Measurements from ENCODE around the gene DGKZ.

The DGKZ gene

DNA sequence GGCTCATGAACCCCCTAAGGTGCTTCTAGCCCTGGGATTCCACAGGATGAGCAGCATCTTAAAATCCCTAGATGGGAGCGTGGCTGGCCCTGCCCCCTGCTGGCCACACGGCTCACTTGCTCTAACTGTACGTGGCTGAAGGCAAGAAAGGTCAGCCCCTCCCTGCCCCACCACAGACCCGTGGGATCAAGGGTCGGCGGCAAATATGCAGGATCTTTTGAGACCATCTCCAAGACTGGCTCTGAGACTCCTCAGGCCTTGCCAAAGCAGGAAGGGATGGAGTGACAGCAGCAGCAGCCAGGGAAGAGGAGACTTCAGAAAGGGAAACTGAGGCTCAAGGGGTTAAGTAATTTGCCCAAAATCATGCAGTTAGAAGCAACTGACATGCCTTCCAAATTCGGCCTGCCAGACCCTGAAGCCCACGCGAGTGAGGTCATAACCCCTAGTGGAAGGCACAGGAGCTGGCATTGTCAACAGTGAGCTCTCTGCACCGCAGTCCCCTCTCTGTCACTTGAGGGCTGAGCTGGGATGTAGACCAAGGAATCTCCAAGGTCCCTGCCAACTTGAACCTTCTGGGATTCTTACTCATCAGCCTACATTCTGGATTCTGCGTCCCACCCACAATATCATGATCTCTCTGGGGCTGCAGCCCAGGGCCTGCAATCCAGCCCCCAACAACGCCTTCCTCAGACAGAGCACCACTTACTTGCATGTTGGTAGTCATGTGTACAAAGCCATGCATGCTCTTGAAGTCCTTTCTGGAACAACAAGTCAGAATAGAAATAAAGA is 38.4 kb upstream of the DGKZ start:
- TF ChIP-seq, protein P1, sequence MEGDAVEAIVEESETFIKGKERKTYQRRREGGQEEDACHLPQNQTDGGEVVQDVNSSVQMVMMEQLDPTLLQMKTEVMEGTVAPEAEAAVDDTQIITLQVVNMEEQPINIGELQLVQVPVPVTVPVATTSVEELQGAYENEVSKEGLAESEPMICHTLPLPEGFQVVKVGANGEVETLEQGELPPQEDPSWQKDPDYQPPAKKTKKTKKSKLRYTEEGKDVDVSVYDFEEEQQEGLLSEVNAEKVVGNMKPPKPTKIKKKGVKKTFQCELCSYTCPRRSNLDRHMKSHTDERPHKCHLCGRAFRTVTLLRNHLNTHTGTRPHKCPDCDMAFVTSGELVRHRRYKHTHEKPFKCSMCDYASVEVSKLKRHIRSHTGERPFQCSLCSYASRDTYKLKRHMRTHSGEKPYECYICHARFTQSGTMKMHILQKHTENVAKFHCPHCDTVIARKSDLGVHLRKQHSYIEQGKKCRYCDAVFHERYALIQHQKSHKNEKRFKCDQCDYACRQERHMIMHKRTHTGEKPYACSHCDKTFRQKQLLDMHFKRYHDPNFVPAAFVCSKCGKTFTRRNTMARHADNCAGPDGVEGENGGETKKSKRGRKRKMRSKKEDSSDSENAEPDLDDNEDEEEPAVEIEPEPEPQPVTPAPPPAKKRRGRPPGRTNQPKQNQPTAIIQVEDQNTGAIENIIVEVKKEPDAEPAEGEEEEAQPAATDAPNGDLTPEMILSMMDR (conservative IDR thresholded peaks at IDR 0.05; ENCODE audit: low read depth): peak; percentile 89
- ChIA-PET POLR2A (ENCODE audit: low non-redundant PET) (interaction anchor here (0.7 to 1.7 kb wide), 2 partner anchors 66 to 69 kb away, joined by 4 read pairs; no protein-coding TSS in a partner anchor), CTCF (interaction anchor here (0.6 to 3.4 kb wide), 15 partner anchors 10 to 344 kb away, joined by 3 to 35 read pairs (median 4); partner anchors contain the start of gene DGKZ)
- peak; percentile 74 for DNase-seq (ENCODE audit: low spot score)
- no peak overlapping the region for H3K27ac ChIP-seq

DNA sequence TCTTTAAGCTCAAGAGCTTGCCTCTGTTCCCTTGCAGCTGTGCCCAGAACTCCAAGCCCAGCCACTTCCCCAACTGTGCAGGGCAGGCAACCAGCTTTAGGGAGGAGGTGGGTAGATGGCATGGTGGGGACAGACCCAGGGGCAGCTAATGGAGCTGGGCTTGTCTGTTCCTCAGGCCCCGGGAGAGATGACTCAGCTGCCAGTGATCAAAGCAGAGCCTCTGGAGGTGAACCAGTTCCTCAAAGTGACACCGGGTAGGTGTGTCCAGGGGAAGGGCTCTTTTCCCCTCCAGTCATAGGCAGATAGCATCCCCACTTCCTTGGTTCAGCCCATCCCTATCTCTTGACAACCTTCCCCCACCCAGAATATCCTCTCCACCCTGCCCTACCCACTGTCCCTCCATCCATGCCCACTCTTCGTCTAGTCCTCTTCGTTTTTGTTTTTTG is 37.4 kb upstream of the DGKZ start:
- no peak overlapping the region for H3K27ac ChIP-seq
- no peak for DNase-seq (ENCODE audit: low spot score)
- ChIA-PET CTCF (interaction anchor here (0.5 to 3.4 kb wide), 7 partner anchors 38 to 345 kb away, joined by 3 to 35 read pairs (median 6); no protein-coding TSS in a partner anchor), POLR2A (ENCODE audit: low non-redundant PET) (interaction anchor here (1.7 kb wide), 1 partner anchor 67 kb away, joined by 4 read pairs; no protein-coding TSS in a partner anchor)
- TF ChIP-seq, protein P1 (conservative IDR thresholded peaks at IDR 0.05; ENCODE audit: low read depth): no peak

DNA sequence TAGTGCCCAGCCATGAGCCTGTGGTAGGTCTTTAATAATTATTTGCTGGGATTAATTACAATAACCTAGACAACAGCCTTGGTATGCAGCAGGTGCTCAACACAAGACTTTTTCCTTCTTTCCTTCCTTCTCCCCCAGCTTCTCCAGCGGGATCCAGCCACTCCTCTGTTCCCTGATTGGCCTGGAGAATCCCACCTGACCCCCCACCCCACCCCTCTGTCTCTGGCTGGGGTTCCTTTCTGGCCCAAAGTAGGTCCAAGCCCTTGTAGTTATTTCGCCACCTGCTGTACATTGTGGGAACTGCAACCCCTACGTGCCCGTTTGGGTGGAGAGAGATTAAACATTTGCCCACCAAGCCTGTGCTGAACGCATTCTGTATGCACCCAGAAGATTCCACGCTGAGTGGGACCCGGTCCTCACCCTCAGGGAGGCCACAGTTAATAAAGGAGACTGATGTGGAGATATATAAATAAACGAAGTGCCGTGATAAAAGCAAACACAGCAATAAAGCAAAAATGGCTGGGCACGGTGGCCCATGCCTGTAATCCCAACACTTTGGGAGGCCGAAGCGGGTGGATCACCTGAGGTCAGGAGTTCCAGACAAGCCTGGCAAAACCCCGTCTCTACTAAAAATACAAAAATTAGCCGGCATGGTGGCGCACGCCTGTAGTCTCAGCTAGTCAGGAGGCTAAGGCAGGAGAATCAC is 32.1 kb upstream of the DGKZ start:
- TF ChIP-seq, protein P1 (conservative IDR thresholded peaks at IDR 0.05; ENCODE audit: low read depth): peak; percentile 92
- ChIA-PET CTCF (interaction anchor here (0.6 to 1.4 kb wide), 5 partner anchors 11 to 313 kb away, joined by 3 to 5 read pairs (median 4); no protein-coding TSS in a partner anchor), POLR2A (ENCODE audit: low non-redundant PET) (interaction anchor here (1.0 kb wide), 1 partner anchor 71 kb away, joined by 3 read pairs; no protein-coding TSS in a partner anchor)
- peak; percentile 85 for DNase-seq (ENCODE audit: low spot score)
- no peak overlapping the region for H3K27ac ChIP-seq

DNA sequence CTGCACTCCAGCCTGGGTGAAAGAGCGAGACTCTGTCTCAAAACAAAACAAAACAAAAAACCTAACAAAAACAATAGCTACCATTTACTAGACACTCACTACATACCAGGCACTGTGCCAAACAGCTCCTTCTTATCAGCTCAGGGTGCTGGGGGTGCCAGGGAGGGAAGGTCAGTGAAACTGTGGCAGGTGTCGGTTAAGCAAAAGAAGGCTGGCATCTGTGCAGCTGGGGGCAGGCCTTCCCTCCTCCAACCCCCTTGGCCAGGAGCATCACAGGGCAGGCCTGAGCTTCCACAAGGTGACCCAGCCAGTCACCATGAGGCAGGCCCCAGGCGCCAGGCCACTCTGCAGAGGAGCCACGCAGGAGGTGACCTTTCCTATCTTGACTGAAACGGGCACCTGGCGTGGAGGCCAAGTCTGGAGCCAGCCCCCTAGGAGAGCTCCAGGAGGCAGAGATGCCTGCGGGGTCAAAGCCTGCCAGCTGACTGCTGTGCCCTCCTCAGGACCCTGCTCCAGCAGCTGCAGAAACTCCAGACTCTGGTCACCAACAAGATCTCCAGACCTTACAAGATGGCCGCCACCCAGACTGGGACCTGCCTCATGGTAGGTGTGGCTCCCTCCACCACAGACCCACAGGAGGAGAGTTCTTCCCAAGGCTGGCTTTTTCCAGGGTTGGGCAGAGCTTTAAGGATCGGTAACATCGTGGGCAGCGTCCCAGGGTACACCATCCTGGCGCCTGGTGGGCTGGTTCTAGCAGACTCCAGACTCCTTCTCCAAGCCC is 31.3 kb upstream of the DGKZ start:
- no peak overlapping the region for H3K27ac ChIP-seq
- ChIA-PET CTCF (interaction anchor here (0.6 to 1.5 kb wide), 6 partner anchors 12 to 429 kb away, joined by 3 to 6 read pairs (median 4); no protein-coding TSS in a partner anchor), POLR2A (ENCODE audit: low non-redundant PET) (interaction anchor here (1.0 kb wide), 1 partner anchor 72 kb away, joined by 3 read pairs; no protein-coding TSS in a partner anchor)
- TF ChIP-seq, protein P1 (conservative IDR thresholded peaks at IDR 0.05; ENCODE audit: low read depth): no peak
- no peak for DNase-seq (ENCODE audit: low spot score)

DNA sequence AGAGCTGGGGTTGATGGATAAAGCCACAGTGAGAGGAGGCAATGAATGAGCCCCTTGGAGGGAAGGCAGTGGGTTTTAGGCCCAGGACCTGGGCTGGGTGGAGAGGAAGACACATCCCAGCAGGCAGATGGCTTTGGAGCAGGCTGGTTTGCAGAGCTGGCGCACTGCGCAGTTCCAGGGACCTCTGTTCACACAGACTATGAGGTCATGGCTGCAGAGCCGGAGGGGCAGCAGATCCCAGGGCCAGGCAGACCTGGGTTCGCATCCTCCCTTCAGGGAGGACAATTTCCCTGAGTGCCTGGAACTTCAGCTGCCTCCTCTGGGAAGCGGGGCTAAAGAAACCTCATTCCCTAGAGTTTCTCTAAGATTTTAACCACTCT is 28.2 kb upstream of the DGKZ start:
- DNase-seq (ENCODE audit: low spot score): no peak
- no peak overlapping the region for H3K27ac ChIP-seq
- ChIA-PET CTCF (interaction anchor here (1.0 to 2.0 kb wide), 2 partner anchors 11 to 79 kb away, joined by 3 to 6 read pairs; no protein-coding TSS in a partner anchor), POLR2A (ENCODE audit: low non-redundant PET) (no interaction called here)
- TF ChIP-seq, protein P1 (conservative IDR thresholded peaks at IDR 0.05; ENCODE audit: low read depth): no peak
